K562 (cell line): ENCODE data around the gene LYRM7. TPM values are rescaled to one million over a fixed set of nuclear protein-coding genes. Genes with fewer than 3 reads are reported as not detected.
A peak's percentile ranks its signal among the peaks of the same experiment; 100 is the strongest.

Experiments
- ATAC-seq: fragments of 200-7000 bp; cut with Tn5 transposase; 3 replicates; pipeline ENCODE4 v1.9.1; 2020; ENCODE audit warnings: moderate library complexity
- BruUV-seq: library from RNA; stranded (reverse); fragments of 400-500 nt; replicated peaks from 2 replicates; lab custom pipeline; 2021; lab: Mats Ljungman, UMichigan
- CTCF ChIA-PET: fragments of 300-600 bp; formaldehyde crosslinking; extraction: SDS; loops from one replicate; lab custom pipeline; 2021; ENCODE audit warnings: low intra/inter-chr PET ratio; lab: Yijun Ruan, JAX
- POLR2A ChIA-PET: fragments of 300-600, 350-650 bp; sonication (Branson Sonifier 250); formaldehyde crosslinking; extraction: SDS; loops from one replicate; lab custom pipeline; 2021; ENCODE audit warnings: antibody characterized with exemption, inconsistent platforms; lab: Yijun Ruan, JAX
- DNase-seq, 4 experiments: peaks; one replicate each; pipeline versions ENCODE4 v3.0.0 to v3.0.0-alpha.2; 2011 to 2018; ENCODE audit warnings: low spot score in 3 of 4, mixed read lengths in 3 of 4; ENCODE audit errors: extremely low read depth in 1 of 4
- FAIRE-seq: peaks from 2 replicates; lab custom pipeline; 2011; peaks lifted over from hg19 to GRCh38; lab: Jason Lieb, UNC
- H2AFZ ChIP-seq: 2 replicates; pipeline ENCODE4 v1.6.0; 2011; ENCODE audit warnings: low read depth, low read length, control low read depth, inconsistent platforms
- H3K27ac ChIP-seq: fragments of 200-600 bp; 3 replicates; pipeline ENCODE4 v1.8.0; 2011; ENCODE audit warnings: low read depth, mild to moderate bottlenecking, control low read depth, inconsistent platforms, low read length, moderate library complexity, mixed read lengths; ENCODE audit errors: extremely low read depth
- H3K27me3 ChIP-seq, 2 experiments: fragments of 300-600 bp in 1 of 2; 2 replicates in 1 of 2; 3 replicates in 1 of 2; pipeline versions ENCODE4 v1.6.0 to v1.8.0; 2011; ENCODE audit warnings: inconsistent platforms in 2 of 2, low read length in 2 of 2, mild to moderate bottlenecking in 1 of 2, mixed read lengths in 1 of 2, moderate library complexity in 1 of 2; ENCODE audit not compliant: control insufficient read depth in 2 of 2, insufficient read depth in 2 of 2
- H3K36me3 ChIP-seq: fragments of 300-600 bp; 3 replicates; pipeline ENCODE4 v1.8.0; 2011; ENCODE audit warnings: mild to moderate bottlenecking, low read length, inconsistent platforms; ENCODE audit not compliant: control insufficient read depth, insufficient read depth
- H3K4me1 ChIP-seq, 2 experiments: fragments of 200-600 bp in 1 of 2; replicated peaks in 1 of 2; 2 replicates in 1 of 2; 3 replicates in 1 of 2; pipeline versions ENCODE4 v1.5.1 to v1.8.0; 2011; ENCODE audit warnings: inconsistent platforms in 2 of 2, low read length in 2 of 2, mild to moderate bottlenecking in 1 of 2, mixed read lengths in 1 of 2, moderate library complexity in 1 of 2; ENCODE audit not compliant: control insufficient read depth in 2 of 2, insufficient read depth in 2 of 2
- H3K4me2 ChIP-seq: 2 replicates; pipeline ENCODE4 v1.6.1; 2011; ENCODE audit warnings: low read length, control low read depth, inconsistent platforms, mixed read lengths; ENCODE audit not compliant: insufficient read depth
- H3K4me3 ChIP-seq: fragments of 200-600 bp; sonication (generic), shearing (Covaris generic); 2 replicates; pipeline ENCODE4 v1.5.1; 2016; ENCODE audit warnings: control low read depth, inconsistent platforms
- H3K79me2 ChIP-seq: fragments of 200-600 bp; 3 replicates; pipeline ENCODE4 v1.8.0; 2011; ENCODE audit warnings: low read length, inconsistent platforms; ENCODE audit not compliant: control insufficient read depth, insufficient read depth
- H3K9ac ChIP-seq, 2 experiments: 2 replicates each; pipeline versions ENCODE4 v1.6.0 to v1.6.1; 2011; ENCODE audit warnings: low read depth in 2 of 2, low read length in 2 of 2, control low read depth in 1 of 2, inconsistent platforms in 1 of 2, mild to moderate bottlenecking in 1 of 2, mixed read lengths in 1 of 2; ENCODE audit not compliant: insufficient read depth in 1 of 2
- H3K9me1 ChIP-seq: one replicate; pipeline ENCODE4 v1.6.0; 2011; ENCODE audit warnings: inconsistent platforms, mild to moderate bottlenecking, low read length, moderate library complexity; ENCODE audit not compliant: control insufficient read depth, insufficient read depth
- H3K9me3 ChIP-seq: replicated peaks from 2 replicates; pipeline ENCODE4 v1.5.1; 2011; ENCODE audit warnings: low read depth, low read length, inconsistent platforms; ENCODE audit not compliant: control insufficient read depth, insufficient read depth
- H4K20me1 ChIP-seq: replicated peaks from 2 replicates; pipeline ENCODE4 v1.6.1; 2011; ENCODE audit warnings: low read length, inconsistent platforms, mixed read lengths; ENCODE audit not compliant: control insufficient read depth, insufficient read depth
- ATF6 ChIP-seq: sonication (generic); formaldehyde crosslinking; IDR thresholded peaks from 2 replicates; pipeline ENCODE4 v1.4.0; 2020; ENCODE audit warnings: mild to moderate bottlenecking, missing genetic modification reagents
- CSDE1 ChIP-seq, 2 experiments: fragments of 450-650 bp; IDR thresholded peaks; 2 replicates each; pipeline ENCODE4 v1.6.1; 2016; ENCODE audit warnings: mild to moderate bottlenecking in 1 of 2
- DIDO1 ChIP-seq: fragments of 450-650 bp; IDR thresholded peaks from 2 replicates; pipeline ENCODE4 v1.6.1; 2016; ENCODE audit warnings: low read depth, missing biosample characterization, missing genetic modification characterization
- IFI16 ChIP-seq: fragments of 250-450 bp; sonication (Bioruptor Pico); IDR thresholded peaks from 2 replicates; pipeline ENCODE4 v2.1.2; 2022; ENCODE audit warnings: mild to moderate bottlenecking, inconsistent platforms
- MXI1 ChIP-seq: IDR thresholded peaks from 2 replicates; pipeline ENCODE4 v1.6.1; 2011; ENCODE audit warnings: low read depth, mild to moderate bottlenecking, improper control_type of control experiment, low read length
- NBN ChIP-seq: fragments of 450-650 bp; IDR thresholded peaks from 2 replicates; pipeline ENCODE4 v1.6.1; 2016; ENCODE audit warnings: low read depth, mild to moderate bottlenecking
- NFYB ChIP-seq: IDR thresholded peaks from 2 replicates; pipeline ENCODE4 v1.6.1; 2011; ENCODE audit warnings: mild to moderate bottlenecking, moderate library complexity; ENCODE audit not compliant: insufficient read length; ENCODE audit errors: extremely low read depth
- NKRF ChIP-seq: fragments of 450-650 bp; IDR thresholded peaks from 2 replicates; pipeline ENCODE4 v1.6.1; 2016; ENCODE audit warnings: borderline replicate concordance
- RREB1 ChIP-seq: fragments of 250-450 bp; sonication (Bioruptor Pico); IDR thresholded peaks from 2 replicates; pipeline ENCODE4 v1.4.0; 2020
- SAP30 ChIP-seq: fragments of 200-600 bp; sonication (generic); IDR thresholded peaks from 2 replicates; pipeline ENCODE4 v1.6.1; 2012; ENCODE audit warnings: borderline replicate concordance, low read depth, mild to moderate bottlenecking, moderate library complexity, low read length, control low read depth, inconsistent platforms; ENCODE audit not compliant: insufficient read depth, poor library complexity, severe bottlenecking
- ZNF165 ChIP-seq: fragments of 250-450 bp; sonication (Bioruptor Pico); IDR thresholded peaks from 2 replicates; pipeline ENCODE4 v1.4.0; 2020; ENCODE audit warnings: borderline replicate concordance
- WGBS: fragments of 100-300 bp; shearing (Covaris generic); methylation state at CpG from one replicate; pipeline ENCODE4 v1.1.6; 2016; ENCODE audit warnings: low coverage, mixed read lengths; ENCODE audit not compliant: insufficient coverage; ENCODE audit errors: missing lambda C conversion rate; 5-methylcytosine and 5-hydroxymethylcytosine counted together
- in situ Hi-C: fragments of 300-500 bp; cut with MboI; formaldehyde crosslinking; loops from 4 replicates; pipeline ENCODE4 v1.15.0; 2018; ENCODE audit warnings: inconsistent platforms, mixed read lengths
- intact Hi-C: fragments of 100-400 bp; cut with micrococcal nuclease; formaldehyde crosslinking; loops from 2 replicates; pipeline ENCODE4 v1.14.2; 2022
- polyA plus RNA-seq, 8 experiments: library from polyadenylated mRNA; depleted of rRNA in 4 of 8; stranded (reverse) in 5 of 8; unstranded in 3 of 8; fragments of >200 nt; fragmentation: Nextera tagmentation in 2 of 8; fragmentation: Illumina TruSeq in 1 of 8; extraction: Ambion mirVana in 2 of 8; extraction: Trizol in 1 of 8; gene quantifications; 2 replicates each; pipeline versions ENCODE4 v1.2.1 to v1.2.3, GENCODE V29; 2011 to 2014; ENCODE audit warnings: inconsistent platforms in 1 of 8, missing spikeins in 1 of 8
- total RNA-seq, 7 experiments: library from RNA; depleted of rRNA in 6 of 7; stranded (reverse); fragments of >200 nt in 6 of 7; fragmentation: Illumina TruSeq in 2 of 7; extraction: Trizol in 2 of 7; gene quantifications; 2 replicates each; pipeline versions ENCODE4 v1.2.1 to v1.2.3, GENCODE V29; 2011 to 2021; ENCODE audit warnings: low replicate concordance in 1 of 7

LYRM7 gene
- total and polyA plus RNA-seq, 9 of the 15 experiments (the other 6 are each of a cell fraction or from before 2014, with no cell fraction given) = 16.2 to 70.1 (median 33.3) TPM

DNA sequence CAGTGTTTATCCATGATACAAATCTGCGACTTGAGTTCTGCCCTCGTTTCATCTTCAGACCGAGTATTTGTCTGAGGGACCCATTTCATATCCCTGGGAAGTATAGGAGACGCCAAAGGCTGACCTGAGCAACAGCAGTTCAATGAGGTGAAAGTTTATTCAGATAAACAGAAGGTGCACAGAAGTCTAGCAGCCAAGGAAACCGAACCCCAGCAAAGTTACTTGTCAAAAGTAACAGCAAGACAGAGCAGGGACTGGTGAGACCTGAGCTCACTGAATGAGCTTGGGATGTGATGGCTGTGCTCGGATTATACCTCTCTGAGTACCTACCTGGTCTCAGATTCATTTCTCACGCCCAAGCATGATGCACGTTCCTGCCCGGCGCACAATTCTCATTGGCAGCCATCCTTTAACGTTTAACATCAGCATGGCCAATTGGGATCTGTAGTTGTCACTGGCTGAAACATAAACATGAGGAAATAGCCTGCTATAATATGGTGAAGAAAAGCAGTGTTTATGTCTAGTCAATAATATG, 599 bp downstream of the LYRM7 start:
- TSS peak; percentile 71 for BruUV-seq
- CTCF ChIA-PET = no interaction called here
- TF ChIP-seq IFI16 (no peak), SAP30 (peak; percentile 55), CSDE1 (IDR thresholded peaks at IDR 0.05) (no peak), NKRF (0 out of 2 replicates have a peak, but pooled peaks have one; percentile 46), MXI1 (0 out of 2 replicates have a peak, but pooled peaks have one; percentile 22), NFYB (peak; percentile 26), NBN (0 out of 2 replicates have a peak, but pooled peaks have one; percentile 5), DIDO1 (tag) (0 out of 2 replicates have a peak, but pooled peaks have one; percentile 5), RREB1 (0 out of 2 replicates have a peak, but pooled peaks have one; percentile 27), ATF6 (CRISPR knock-in tag) (0 out of 2 replicates have a peak, but pooled peaks have one; percentile 14), ZNF165 (CRISPR knock-in tag) (no peak)

More for the DNA sequence above, 599 bp downstream of the LYRM7 start:
- Histone ChIP-seq H4K20me1 (no peaks in the 10 kb centered on the region), H3K9me1 (no peaks in the 10 kb centered on the region), H3K9ac (peak overlapping the region; percentile 72 to 90), H3K4me2 (peak overlapping the region; percentile 98), H3K79me2 (peaks cover 41% of the 10 kb centered on the region), H3K9me3 (no peaks in the 10 kb centered on the region), H3K4me3 (peak overlapping the region; percentile 52), H3K36me3 (peaks cover 12% of the 10 kb centered on the region), H2AFZ (peak overlapping the region; percentile 54), H3K27ac (peak overlapping the region; percentile 54), H3K27me3 (no peaks in the 10 kb centered on the region), H3K4me1 (peaks cover 11 to 28% of the 10 kb centered on the region in 2 experiments)
- intact Hi-C loops = loop anchor here (2.0 kb wide), 1 partner anchor 93 kb away; the partner anchor contains the start of gene CDC42SE2
- POLR2A ChIA-PET = no interaction called here
- under 1% methylated on average over 11 of the region's 11 CpGs for WGBS
- in situ Hi-C loops = no loop called here
- peak in 1 of 4 experiments; percentile 33 for DNase-seq
- ATAC-seq = peak; percentile 3; the same call in 2 of the 3 replicates
- no peak for FAIRE-seq
